Measurements from ENCODE around the gene PPM1J. TPM values are rescaled to one million over a fixed set of nuclear protein-coding genes. Genes with fewer than 3 reads are reported as not detected.
A peak's percentile ranks its signal among the peaks of the same experiment; 100 is the strongest.

Gene PPM1J
- total and polyA plus RNA-seq, 2 of the 13 experiments (the other 11 are each of a cell fraction or from before 2014, with no cell fraction given) = 0.07 to 0.22 TPM

DNA sequence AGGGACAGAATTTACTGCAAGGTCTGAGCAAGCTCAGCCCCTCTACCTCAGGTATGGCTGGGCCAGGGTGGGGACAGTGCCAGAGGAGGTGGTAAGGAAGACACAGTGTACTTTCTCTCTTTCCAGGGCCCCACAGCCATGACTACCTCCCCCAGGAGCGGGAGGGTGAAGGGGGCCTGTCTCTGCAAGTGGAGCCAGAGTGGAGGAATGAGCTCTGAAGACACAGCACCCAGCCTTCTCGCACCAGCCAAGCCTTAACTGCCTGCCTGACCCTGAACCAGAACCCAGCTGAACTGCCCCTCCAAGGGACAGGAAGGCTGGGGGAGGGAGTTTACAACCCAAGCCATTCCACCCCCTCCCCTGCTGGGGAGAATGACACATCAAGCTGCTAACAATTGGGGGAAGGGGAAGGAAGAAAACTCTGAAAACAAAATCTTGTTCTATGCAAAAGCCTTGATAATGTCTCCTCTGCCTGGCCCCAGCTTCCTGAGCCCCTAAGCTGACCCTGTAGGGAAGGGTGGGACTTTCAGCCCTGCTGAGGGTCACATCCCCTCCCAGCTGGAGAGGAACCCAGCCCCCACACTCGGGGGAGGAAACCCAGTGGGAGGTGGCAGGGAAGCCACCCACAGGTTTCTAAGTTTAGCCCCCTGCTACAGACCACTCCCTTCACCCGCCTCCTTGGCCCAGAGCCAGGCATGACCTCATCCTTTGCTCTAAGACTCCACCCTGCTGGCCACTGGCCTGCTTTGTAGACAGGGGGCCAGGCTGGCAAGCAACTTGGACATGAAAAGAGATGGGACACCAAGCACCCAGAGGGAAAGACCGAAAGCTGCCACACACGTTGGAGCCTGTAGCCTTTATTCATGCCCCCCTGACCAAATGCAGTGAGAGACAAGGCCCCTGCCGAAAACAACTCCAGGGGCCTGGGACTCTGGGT is 14.6 kb downstream of the PPM1J start (continued):
- TF ChIP-seq PPARG (CRISPR knock-in tag; conservative IDR thresholded peaks at IDR 0.05) (no peak; the same call in 1 of the 2 replicates), ZNF615 (CRISPR knock-in tag; IDR thresholded peaks at IDR 0.05; ENCODE audit: borderline replicate concordance) (0 out of 2 replicates have a peak, but pooled peaks have one; percentile 73), RARG (CRISPR knock-in tag; IDR thresholded peaks at IDR 0.05; ENCODE audit: low read depth) (no peak), TBX3 (IDR thresholded peaks at IDR 0.05; ENCODE audit: borderline replicate concordance) (no peak), ZNF629 (CRISPR knock-in tag; conservative IDR thresholded peaks at IDR 0.05) (no peak), ZNF446 (CRISPR knock-in tag; IDR thresholded peaks at IDR 0.05) (no peak), ZNF224 (CRISPR knock-in tag; IDR thresholded peaks at IDR 0.05) (no peak), DNMT1 (CRISPR knock-in tag; IDR thresholded peaks at IDR 0.05) (no peak), FIP1L1 (IDR thresholded peaks at IDR 0.05; ENCODE audit: borderline replicate concordance, insufficient read depth, low read depth, low read length) (no peak), ZNF788 (CRISPR knock-in tag; IDR thresholded peaks at IDR 0.05; ENCODE audit: borderline replicate concordance) (no peak), RFX3 (CRISPR knock-in tag; IDR thresholded peaks at IDR 0.05) (no peak), ZNF382 (CRISPR knock-in tag; IDR thresholded peaks at IDR 0.05; ENCODE audit: borderline replicate concordance) (no peak), HNF1A (IDR thresholded peaks at IDR 0.05; ENCODE audit: low read depth) (0 out of 2 replicates have a peak, but pooled peaks have one; percentile 20), HNF1A (CRISPR knock-in tag; IDR thresholded peaks at IDR 0.05; ENCODE audit: borderline replicate concordance) (no peak), ZNF777 (CRISPR knock-in tag; IDR thresholded peaks at IDR 0.05) (no peak)
- TF ChIP-seq, protein P1, sequence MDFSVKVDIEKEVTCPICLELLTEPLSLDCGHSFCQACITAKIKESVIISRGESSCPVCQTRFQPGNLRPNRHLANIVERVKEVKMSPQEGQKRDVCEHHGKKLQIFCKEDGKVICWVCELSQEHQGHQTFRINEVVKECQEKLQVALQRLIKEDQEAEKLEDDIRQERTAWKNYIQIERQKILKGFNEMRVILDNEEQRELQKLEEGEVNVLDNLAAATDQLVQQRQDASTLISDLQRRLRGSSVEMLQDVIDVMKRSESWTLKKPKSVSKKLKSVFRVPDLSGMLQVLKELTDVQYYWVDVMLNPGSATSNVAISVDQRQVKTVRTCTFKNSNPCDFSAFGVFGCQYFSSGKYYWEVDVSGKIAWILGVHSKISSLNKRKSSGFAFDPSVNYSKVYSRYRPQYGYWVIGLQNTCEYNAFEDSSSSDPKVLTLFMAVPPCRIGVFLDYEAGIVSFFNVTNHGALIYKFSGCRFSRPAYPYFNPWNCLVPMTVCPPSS (IDR thresholded peaks at IDR 0.05) = no peak
- TF ChIP-seq, protein P2, sequence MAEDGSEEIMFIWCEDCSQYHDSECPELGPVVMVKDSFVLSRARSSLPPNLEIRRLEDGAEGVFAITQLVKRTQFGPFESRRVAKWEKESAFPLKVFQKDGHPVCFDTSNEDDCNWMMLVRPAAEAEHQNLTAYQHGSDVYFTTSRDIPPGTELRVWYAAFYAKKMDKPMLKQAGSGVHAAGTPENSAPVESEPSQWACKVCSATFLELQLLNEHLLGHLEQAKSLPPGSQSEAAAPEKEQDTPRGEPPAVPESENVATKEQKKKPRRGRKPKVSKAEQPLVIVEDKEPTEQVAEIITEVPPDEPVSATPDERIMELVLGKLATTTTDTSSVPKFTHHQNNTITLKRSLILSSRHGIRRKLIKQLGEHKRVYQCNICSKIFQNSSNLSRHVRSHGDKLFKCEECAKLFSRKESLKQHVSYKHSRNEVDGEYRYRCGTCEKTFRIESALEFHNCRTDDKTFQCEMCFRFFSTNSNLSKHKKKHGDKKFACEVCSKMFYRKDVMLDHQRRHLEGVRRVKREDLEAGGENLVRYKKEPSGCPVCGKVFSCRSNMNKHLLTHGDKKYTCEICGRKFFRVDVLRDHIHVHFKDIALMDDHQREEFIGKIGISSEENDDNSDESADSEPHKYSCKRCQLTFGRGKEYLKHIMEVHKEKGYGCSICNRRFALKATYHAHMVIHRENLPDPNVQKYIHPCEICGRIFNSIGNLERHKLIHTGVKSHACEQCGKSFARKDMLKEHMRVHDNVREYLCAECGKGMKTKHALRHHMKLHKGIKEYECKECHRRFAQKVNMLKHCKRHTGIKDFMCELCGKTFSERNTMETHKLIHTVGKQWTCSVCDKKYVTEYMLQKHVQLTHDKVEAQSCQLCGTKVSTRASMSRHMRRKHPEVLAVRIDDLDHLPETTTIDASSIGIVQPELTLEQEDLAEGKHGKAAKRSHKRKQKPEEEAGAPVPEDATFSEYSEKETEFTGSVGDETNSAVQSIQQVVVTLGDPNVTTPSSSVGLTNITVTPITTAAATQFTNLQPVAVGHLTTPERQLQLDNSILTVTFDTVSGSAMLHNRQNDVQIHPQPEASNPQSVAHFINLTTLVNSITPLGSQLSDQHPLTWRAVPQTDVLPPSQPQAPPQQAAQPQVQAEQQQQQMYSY (CRISPR knock-in tag; IDR thresholded peaks at IDR 0.05) = no peak
- TF ChIP-seq, protein P3, sequence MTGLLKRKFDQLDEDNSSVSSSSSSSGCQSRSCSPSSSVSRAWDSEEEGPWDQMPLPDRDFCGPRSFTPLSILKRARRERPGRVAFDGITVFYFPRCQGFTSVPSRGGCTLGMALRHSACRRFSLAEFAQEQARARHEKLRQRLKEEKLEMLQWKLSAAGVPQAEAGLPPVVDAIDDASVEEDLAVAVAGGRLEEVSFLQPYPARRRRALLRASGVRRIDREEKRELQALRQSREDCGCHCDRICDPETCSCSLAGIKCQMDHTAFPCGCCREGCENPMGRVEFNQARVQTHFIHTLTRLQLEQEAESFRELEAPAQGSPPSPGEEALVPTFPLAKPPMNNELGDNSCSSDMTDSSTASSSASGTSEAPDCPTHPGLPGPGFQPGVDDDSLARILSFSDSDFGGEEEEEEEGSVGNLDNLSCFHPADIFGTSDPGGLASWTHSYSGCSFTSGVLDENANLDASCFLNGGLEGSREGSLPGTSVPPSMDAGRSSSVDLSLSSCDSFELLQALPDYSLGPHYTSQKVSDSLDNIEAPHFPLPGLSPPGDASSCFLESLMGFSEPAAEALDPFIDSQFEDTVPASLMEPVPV (CRISPR knock-in tag; IDR thresholded peaks at IDR 0.05) = no peak

All from HepG2 (cell line).